Measurements from ENCODE around the gene SCN7A.
"Not testable (repeated sequence)": the region's sequence is repeated elsewhere in the genome, so short reads cannot be mapped to it uniquely, and the experiment has no call there.

The SCN7A gene

DNA sequence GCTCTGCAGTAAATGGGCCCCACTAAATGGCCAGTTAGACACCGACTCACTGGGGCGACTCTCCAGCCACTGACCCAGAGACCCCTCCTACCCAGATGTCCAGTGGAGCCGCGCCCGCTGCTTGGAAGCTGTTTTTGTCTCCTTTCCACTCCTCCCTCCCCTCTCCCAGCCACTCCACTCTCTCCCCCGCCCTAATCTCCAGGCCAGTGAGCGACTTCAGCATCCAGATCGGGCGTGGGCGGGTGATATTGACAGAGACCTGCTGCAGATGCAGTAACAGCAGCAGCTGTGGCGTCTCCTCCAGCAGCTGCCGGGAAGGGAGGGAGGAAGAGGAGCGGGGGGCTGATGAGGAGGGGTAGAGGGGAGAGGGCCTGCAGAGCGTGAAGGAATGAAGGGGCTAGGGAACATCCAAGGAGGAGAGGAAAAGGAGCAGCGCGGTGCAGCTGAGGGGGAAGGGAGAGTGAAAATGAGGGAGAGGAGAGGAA, at the start of gene SCN7A:
Gene SCN7A, minus strand, starts transcription at position 110 of the 485 bp plus-strand sequence. CDS start 16,553 bp downstream, outside the sequence.
- no peak for DNase-seq (ENCODE audit: low read depth)

DNA sequence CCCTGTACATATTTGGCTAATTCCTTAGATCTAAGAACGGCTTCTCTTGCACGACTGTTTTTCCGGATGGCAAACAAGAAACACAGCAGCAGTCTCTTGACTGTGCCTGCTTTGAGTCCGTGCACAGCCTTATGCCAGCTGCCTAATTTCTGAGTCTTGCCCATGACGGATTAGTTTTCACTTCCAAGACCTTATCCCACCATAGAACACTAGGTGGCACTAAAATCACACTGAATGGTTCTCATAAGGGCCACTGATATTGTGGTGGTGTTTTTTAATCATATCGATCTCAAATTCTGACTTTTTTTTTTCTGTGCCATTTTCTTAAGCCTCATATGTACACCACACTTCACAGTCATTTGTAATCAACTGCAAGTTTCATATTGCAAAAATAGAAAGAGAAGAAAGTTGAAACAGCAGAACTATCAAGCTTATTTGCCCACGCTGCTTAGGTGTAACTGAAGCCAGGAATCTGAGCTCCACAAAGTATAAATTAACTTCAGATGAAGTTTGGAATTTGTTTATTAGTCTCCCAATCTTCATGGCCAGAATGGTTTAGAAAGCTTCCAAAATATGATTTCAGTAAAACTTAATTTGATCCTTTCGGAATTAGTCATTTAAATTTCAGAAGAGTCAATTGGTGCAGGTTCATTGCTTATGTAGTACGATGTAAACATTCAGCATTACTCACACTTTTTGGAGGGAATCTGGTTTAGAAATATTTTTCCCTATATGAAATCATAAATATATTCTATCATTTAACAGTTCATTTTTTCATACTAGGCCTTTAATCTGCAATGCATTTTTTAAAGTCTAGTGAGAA, 45.5 kb upstream of the SCN7A start:
- DNase-seq (ENCODE audit: low read depth) = peak; percentile 23

DNA sequence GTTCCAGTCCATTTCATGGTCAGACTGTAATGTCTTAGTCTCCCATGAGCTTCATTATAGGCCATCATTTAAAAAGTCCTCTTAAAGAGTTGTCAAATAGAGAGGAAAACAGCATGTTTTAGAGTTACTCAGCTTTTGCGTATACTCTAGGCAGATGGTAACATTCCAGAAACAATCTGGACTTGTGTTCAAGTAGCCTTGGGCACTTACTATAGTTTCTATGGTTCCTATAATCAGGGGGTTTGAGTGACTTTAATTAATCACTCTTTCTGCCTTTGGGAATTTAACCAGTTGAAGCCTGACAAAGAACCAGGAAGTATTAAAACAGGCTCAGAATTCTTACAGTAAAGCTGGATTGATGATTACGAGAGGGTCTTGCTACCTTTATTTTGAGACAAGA, 42.1 kb upstream of the SCN7A start:
- DNase-seq (ENCODE audit: low read depth) = no peak

DNA sequence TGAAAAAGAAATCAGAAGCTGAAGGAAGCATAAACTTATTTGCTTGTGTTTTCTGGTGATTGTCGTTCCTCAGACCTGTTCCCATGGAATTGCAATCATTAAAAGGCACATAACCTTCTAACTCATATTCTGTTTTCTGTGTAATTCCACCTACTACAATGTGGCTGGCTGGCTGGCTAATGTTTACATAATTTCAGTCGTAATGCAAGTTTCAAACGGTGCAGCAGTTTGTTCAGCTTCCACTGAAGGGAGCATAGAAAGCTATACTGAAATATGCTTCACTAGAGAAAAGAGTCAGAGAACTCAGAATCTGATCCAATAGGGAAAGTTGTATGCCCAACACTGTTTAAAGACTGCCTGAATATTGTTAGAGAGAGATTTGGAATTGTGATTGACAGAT, 27.1 kb upstream of the SCN7A start:
- no peak for DNase-seq (ENCODE audit: low read depth)

DNA sequence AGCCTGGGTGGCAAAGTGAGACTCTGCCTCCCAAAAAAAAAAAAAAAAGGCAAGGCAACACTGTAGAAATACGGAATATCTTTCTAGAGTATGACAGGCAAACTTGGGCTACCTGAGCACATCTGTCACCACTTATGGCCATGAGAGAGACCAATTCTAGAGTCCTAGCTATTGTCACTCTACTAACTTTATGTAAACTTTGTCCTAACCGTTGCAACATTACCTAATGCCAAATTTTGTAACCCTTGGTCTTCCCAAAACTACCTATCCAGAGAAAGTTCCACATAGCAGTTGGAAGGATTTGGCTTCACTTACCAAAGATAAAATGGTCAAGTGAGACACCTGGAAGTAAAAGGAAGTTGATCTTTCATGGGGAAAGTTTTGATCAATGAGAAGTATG, 26.6 kb upstream of the SCN7A start:
- DNase-seq (ENCODE audit: low read depth) = no peak

DNA sequence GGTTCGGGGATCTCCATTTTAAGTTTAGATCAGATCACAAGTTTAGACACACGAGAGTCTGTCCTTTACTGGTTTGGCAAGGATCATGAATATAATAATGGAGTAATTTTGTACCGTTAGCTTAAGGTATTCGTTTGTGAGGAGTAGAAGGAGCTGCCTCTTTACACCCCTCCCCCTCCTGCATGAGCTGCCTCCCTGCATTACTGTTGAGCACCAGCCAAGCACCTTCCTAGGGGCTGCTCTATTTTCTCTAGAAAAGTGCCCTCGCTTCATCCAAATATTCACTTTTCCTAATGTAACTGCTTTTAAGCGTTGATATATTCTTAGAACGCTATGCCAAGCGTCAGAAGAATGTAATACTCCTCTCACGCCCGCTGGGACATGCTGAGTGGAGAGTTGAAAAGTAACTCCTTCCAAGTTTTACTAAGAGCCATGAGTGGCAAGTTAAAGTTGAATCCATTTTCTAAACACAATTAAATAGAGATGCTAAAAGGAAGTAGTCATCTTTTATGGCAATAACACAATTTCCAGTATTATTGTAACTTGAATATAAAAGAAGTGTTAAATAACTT, 25.4 kb upstream of the SCN7A start:
- no peak for DNase-seq (ENCODE audit: low read depth)

DNA sequence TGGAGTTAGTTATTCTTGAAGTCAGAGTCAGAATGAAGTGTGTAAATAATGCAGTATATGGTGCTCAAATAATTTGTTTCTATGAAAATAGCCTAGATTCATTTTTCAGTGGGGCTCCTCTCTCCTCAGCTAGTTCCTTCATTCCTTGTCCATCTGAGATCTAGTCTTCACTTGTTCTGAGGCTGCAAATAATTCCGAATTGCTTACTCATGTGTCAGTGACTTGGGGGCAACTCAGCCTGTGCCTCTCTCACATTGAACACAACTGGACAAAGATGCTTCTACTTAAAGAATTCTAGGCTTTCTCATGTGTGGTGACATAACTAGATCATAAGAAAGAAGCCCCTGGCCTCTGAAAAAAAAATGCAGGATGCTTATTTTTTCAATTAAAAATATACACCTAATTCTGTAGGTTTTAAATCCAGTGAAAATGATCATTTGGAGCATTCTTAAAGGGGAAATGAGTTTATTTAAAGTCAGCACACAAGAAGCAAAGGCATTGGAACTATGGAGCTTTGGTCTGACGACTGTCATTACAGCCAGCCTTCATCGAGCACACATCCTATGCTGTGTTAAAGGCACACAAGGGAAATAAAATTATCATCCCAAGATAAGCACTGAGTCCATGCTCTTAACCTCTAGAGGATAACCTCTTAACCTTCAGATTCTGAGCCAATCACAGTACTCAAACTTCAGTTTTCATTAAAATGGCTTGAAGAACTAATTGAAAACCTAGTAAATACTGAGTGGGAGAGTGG, 24.8 kb upstream of the SCN7A start:
- DNase-seq (ENCODE audit: low read depth) = no peak

DNA sequence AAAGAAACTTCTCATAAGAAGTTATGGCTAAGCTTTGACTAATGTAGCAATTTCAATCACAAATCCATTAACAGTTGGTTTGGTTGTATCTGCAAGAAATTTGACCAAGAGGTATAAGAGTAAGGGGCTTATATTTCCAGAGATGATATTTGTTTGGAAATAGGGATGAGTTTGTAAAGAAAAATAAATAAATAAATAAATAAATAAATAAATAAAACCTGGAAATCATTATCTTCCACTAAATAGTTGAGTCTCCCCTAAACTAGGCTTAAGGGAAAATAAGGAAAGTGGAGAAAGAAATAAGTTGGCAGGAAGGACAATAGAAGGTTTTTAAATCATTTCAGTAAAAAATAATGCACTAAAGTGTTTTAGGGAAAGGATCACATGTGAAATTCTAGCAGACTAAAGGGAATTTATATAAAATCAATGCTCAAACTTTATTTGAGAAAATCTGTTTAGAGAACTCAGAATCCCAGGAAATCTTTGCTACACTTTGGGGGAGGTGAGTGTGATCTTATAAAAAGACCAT, 23.5 kb upstream of the SCN7A start:
- DNase-seq (ENCODE audit: low read depth) = no peak

DNA sequence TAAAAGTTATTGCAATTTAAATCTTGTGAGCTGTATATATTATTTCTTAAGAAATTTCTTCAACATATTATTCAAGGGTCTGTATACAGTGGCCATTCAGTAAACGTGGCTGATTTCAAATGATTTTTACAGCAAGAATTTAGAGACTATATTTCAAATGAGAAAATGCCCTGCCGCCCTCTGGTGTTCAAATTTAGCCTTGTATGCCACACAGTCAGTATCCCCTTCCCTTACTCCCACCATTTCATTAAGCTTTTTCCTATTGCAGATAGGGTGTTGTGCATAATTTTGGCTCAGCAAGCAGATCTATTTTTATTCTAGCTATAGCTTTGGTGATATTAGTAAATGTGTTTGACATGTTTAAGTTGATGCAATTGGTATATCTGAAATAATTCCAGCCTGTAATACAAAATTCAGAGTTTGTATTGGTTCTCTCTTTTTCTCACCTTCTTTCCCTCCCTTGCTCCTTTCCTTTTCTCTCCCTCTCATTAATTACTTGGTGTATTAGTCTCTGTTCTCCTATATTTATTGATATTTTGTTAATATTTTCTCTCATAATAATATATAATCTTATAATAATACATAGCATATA, 22.8 kb upstream of the SCN7A start:
- no peak for DNase-seq (ENCODE audit: low read depth)

DNA sequence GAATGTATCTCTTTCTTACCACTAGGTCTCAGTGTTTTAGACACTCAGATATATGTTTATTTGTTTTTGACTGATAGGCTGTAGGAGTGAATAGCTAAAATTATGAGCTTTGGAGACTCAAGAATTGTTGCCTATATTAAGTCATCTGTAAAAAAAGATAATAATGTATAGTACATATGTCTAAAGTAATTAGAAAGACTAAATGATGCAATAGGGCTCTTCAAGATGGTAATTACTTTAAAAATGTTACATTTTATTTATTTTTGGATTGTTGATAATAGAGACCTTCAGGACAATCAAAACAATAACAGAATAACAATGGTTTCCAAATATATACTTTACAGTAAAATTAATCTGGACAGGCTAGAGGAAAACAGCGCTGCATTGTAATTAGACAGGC, 19.9 kb upstream of the SCN7A start:
- DNase-seq (ENCODE audit: low read depth) = no peak

DNA sequence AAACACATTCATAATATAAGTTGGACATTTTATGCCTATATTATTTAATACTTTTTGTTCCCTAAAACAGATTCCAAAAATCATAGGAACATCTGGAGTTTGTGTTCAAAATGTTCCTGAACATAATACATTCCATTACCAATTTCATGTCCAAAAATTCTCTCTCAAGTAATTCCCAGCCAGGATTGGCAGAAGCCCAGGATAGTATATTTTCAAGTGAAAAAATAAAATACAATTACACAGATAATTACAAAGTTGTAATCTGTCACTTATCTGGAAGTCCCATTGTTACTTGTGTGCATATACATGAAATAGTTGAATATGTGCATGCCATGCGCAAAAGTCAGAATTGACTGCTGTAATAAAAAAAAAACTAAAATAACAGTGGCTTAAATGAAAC, 5.2 kb upstream of the SCN7A start:
- no peak for DNase-seq (ENCODE audit: low read depth)

DNA sequence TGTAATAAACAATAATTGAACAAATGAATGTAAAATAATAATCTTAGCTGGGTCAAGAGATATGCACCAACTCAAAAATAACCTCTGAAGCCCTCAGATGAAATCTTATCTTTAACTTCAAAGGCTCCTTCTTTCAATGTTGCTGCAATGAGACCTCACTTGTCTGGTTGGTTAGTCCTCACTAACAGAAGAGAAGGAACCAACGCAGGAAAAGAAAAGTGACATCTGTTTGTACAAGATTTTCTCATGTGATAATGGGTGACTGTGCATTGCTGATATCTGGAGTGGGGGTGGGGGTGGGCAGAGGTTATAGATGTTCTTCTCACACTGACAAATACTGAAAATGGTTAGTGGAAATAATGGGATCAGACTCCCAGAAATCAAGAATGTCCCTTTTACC, 2.6 kb downstream of the SCN7A start:
- DNase-seq (ENCODE audit: low read depth) = no peak

DNA sequence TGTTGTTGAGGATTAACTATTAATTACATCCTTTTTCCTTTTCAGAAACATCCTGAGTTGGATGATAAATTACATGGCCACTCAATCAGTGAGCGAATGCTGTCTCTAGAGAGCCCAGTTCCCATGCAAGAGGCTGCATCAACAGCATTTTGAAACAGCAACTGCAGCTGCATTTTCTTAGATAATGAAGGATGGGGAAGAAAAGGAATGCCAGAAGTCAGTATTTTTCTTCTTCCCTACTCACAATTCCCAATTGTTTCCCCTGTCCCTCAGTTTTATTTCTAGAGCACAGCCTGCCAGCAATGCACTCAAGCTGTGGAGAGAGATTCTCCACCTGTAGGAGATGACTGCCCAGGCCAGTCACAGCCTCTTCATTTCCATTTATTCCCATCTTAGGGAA, 6.9 kb downstream of the SCN7A start:
- DNase-seq (ENCODE audit: low read depth) = no peak

DNA sequence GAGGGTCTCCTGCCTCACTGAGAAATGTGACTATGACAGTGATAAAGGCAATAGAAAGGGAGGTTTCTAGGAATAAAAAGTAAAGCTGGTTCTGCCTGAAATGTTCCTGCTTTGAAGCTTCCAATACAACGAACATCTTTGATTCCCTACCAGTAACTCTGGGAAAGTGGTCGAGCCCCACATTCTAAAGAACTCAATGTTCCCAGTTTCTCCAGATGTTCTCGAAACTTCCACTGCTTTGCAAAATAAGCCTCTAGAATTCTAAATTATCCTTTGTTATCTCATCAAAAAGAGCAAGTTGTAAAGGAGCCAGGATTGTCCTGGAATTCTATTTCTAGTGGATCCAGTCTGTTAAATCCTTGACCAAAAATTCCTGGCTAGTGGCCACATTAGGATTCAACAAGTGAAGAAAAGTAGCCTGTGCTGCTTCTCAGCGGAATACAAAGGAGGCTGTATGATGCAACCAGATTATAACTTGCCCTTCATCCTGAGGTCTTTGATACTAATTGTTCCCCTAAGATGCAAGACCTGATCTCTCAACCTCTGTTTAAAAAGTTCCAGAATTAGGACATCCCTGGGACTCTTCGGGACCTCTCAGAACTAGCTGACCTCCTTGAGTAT, 8.4 kb downstream of the SCN7A start:
- no peak for DNase-seq (ENCODE audit: low read depth)

DNA sequence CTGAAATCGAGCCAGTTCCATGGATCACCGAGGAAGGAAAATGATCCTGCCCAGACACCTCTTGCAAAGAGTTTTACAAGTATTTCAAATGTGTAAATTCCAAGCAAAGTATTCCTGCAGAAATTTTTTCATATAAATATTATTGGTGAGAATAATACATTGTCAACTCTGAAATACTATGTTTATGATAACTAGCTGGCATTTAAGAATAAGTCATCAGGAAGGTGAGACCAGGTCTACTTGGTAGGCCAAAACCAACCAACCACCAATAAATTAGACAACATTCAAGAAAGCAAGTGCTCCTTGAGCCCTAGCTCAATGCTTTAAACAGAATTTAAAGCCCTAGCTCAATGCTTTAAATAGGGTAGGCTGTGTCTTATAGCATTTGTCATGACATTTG, 21.7 kb downstream of the SCN7A start:
- no peak for DNase-seq (ENCODE audit: low read depth)

DNA sequence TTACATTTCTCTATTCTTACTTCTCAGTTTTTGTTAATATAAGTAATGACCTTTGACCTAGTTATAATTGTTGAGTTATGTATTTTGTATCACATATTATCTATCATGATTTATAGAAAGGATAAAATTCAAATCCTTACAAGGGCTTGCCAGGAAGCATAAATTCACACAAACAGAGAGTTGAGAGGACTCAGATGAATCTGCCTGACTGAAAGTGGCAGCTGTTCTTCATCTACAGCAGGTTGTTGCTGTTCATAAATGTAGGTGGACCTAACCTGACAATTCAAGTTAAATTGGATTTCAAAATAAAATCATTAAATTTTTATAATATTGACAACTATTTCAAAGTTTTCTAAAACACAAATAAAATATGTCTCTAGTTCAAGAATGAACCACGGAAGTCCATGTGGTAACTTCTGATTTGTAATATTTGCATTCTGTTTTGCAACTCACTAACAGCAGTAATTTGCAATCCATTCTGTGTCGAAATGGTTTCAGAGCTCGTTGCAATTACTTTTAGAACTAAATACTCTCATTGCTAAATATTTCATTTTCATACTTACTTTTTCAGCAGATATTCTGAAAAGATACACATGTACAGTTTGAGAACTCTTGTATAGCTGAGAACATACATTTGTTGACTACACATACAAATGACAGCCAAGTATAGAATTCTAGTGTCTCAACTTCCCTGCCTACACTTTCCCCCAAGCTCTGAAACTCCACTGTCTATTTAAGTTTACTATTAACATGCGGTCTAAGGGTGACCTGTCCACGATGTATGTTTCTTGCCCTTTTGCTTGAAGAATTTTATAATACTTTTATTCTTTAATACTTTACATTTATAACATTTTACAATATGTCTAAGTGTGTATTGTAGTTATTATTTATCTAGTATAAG, 25.7 kb downstream of the SCN7A start:
- DNase-seq (ENCODE audit: low read depth) = no peak

DNA sequence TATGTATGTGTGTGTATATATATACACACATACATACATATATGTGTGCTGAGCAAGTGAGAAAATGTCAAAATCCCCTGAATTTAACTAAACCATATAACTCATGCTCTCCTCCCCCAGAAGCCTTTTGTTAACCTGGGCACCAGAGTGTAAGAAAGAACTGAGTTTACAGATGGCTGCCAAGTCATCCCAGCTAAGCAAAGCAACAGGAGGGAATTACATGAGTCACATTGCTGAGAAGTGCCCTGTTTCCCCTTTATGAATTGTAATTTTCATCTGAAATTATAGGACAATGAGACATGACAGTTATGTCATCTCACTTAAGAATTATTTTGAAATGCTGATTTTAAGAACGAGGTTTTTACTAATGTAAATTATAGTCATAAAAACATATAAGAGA, 29.9 kb downstream of the SCN7A start:
- no peak for DNase-seq (ENCODE audit: low read depth)

DNA sequence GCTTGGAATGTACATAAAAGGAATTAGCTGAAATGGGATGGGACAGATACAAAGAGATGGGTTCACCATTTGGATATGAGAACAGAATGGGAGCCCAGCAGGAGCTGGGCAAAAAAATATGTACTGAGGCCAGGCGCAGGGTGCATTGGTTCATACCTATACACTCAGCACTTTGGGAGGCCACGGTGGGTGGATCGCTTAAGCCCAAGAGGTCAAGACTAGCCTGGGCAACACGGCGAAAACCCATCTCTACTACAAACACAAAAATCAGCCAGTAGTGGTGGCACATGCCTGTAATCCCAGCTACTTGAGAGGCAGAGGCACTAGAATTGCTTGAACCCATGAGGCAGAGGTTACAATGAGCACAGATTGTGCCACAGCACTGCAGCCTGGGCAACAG, 30.4 kb downstream of the SCN7A start:
- no peak for DNase-seq (ENCODE audit: low read depth)

DNA sequence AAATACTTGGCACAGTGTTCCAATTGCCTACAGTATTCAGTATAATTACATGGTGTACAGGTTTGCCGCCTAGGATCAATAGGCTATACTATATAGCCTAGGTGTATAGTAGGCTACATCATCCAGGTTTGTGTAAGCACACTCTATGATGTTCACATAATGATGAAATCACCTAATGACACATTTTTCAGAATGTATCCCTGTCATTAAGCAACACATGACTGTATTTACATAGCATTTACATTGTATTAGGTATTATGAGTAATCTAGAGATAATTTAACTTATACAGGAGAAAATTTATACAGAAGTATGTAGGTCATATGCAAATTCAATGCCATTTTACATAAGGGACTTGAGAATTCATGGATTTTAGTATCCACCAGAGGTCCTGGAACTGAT, 35.4 kb downstream of the SCN7A start:
- no peak for DNase-seq (ENCODE audit: low read depth)

DNA sequence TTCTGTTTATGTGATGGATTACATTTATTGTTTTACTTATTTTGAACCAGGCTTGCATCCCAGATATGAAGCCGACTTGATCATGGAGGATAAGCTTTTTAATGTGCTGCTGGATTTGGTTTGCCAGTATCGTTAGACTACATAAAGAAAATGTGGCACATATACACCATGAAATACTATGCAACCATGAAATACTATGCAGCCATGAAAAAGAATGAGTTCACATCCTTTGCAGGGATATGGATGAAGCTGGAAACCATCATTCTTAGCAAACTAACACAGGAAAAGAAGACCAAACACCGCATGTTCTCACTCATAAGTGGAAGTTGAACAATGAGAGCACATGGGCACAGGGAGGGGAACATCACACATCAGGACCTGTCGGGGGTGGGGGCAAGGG, 38.2 kb downstream of the SCN7A start:
- DNase-seq (ENCODE audit: low read depth) = not testable (repeated sequence)
